Mammary epithelial cell (primary cell): Measurements from ENCODE around the gene PRMT3.

Experiments
- EZH2 ChIP-seq: IDR thresholded peaks from 2 replicates; pipeline ENCODE4 v1.6.1; 2012; ENCODE audit warnings: low read length, inconsistent platforms, borderline replicate concordance
- TF ChIP-seq, protein P1 (sequence below), 2 donors: IDR thresholded peaks in 1 of 2; conservative IDR thresholded peaks in 1 of 2; 2 replicates each; pipeline ENCODE4 v1.5.1; 2011 to 2012; ENCODE audit warnings: inconsistent platforms in 2 of 2, low read length in 2 of 2, mild to moderate bottlenecking in 2 of 2, control low read depth in 1 of 2, low read depth in 1 of 2; ENCODE audit not compliant: insufficient read depth in 1 of 2; ENCODE audit errors: extremely low read depth in 1 of 2

GRCh38 chr11:20470348-20470747 lies 82.8 kb downstream of the PRMT3 start:
- TF ChIP-seq, protein P1, sequence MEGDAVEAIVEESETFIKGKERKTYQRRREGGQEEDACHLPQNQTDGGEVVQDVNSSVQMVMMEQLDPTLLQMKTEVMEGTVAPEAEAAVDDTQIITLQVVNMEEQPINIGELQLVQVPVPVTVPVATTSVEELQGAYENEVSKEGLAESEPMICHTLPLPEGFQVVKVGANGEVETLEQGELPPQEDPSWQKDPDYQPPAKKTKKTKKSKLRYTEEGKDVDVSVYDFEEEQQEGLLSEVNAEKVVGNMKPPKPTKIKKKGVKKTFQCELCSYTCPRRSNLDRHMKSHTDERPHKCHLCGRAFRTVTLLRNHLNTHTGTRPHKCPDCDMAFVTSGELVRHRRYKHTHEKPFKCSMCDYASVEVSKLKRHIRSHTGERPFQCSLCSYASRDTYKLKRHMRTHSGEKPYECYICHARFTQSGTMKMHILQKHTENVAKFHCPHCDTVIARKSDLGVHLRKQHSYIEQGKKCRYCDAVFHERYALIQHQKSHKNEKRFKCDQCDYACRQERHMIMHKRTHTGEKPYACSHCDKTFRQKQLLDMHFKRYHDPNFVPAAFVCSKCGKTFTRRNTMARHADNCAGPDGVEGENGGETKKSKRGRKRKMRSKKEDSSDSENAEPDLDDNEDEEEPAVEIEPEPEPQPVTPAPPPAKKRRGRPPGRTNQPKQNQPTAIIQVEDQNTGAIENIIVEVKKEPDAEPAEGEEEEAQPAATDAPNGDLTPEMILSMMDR (conservative IDR thresholded peaks at IDR 0.05 in 1 of 2, IDR thresholded peaks at IDR 0.05 in 1 of 2; ENCODE audit: extremely low read depth in 1 of 2, insufficient read depth in 1 of 2, low read depth in 1 of 2, low read length in 2 of 2) = no peak
- no peak for TF ChIP-seq EZH2
